ENCODE measurements around the gene PNMT. TPM values are rescaled to one million over a fixed set of nuclear protein-coding genes. Genes with fewer than 3 reads are reported as not detected.

PNMT gene
- total and polyA plus RNA-seq, 2 experiments from 2014 or later: 1.9 to 2.5 TPM

DNA sequence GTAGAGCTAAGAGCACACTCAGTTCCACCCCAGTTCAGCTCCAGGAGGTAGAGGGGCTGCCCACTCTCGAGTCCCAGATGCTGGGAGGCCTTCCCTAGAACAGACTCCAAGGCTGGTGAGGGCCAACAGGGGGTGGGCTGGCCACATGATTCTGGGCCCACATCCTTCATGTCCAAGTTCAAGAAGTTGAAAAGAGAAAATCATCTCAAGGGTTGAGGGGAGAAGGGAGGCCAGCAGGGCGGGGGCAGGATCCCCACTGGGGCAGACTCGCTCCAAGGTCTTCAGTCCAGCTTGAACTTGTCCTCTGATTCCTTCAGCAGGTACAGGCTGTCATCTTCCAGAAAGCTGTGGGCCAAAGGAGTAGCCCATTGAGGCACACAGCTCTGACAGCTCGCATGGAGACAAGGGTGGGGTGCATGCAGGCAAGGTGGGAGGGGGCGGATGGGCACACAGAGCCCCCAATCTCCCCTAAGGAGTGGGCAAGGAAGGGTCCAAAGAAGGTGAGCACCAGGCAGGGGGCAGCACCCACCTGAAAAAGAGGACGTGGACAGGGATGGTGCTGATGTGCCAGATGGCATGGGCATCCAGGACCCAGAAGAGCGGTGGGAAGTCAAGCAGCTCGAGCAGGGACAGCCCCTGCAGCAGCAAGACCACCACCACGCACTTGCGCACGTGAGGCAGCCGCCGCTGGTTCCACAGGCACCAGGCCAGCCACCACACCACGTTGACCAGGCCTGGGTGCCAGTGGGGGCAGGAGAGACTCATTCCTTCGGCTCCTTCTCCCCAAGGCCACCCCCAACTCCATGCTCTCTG lies 4.5 kb downstream of the PNMT start (continued):
- TF ChIP-seq, protein P1, sequence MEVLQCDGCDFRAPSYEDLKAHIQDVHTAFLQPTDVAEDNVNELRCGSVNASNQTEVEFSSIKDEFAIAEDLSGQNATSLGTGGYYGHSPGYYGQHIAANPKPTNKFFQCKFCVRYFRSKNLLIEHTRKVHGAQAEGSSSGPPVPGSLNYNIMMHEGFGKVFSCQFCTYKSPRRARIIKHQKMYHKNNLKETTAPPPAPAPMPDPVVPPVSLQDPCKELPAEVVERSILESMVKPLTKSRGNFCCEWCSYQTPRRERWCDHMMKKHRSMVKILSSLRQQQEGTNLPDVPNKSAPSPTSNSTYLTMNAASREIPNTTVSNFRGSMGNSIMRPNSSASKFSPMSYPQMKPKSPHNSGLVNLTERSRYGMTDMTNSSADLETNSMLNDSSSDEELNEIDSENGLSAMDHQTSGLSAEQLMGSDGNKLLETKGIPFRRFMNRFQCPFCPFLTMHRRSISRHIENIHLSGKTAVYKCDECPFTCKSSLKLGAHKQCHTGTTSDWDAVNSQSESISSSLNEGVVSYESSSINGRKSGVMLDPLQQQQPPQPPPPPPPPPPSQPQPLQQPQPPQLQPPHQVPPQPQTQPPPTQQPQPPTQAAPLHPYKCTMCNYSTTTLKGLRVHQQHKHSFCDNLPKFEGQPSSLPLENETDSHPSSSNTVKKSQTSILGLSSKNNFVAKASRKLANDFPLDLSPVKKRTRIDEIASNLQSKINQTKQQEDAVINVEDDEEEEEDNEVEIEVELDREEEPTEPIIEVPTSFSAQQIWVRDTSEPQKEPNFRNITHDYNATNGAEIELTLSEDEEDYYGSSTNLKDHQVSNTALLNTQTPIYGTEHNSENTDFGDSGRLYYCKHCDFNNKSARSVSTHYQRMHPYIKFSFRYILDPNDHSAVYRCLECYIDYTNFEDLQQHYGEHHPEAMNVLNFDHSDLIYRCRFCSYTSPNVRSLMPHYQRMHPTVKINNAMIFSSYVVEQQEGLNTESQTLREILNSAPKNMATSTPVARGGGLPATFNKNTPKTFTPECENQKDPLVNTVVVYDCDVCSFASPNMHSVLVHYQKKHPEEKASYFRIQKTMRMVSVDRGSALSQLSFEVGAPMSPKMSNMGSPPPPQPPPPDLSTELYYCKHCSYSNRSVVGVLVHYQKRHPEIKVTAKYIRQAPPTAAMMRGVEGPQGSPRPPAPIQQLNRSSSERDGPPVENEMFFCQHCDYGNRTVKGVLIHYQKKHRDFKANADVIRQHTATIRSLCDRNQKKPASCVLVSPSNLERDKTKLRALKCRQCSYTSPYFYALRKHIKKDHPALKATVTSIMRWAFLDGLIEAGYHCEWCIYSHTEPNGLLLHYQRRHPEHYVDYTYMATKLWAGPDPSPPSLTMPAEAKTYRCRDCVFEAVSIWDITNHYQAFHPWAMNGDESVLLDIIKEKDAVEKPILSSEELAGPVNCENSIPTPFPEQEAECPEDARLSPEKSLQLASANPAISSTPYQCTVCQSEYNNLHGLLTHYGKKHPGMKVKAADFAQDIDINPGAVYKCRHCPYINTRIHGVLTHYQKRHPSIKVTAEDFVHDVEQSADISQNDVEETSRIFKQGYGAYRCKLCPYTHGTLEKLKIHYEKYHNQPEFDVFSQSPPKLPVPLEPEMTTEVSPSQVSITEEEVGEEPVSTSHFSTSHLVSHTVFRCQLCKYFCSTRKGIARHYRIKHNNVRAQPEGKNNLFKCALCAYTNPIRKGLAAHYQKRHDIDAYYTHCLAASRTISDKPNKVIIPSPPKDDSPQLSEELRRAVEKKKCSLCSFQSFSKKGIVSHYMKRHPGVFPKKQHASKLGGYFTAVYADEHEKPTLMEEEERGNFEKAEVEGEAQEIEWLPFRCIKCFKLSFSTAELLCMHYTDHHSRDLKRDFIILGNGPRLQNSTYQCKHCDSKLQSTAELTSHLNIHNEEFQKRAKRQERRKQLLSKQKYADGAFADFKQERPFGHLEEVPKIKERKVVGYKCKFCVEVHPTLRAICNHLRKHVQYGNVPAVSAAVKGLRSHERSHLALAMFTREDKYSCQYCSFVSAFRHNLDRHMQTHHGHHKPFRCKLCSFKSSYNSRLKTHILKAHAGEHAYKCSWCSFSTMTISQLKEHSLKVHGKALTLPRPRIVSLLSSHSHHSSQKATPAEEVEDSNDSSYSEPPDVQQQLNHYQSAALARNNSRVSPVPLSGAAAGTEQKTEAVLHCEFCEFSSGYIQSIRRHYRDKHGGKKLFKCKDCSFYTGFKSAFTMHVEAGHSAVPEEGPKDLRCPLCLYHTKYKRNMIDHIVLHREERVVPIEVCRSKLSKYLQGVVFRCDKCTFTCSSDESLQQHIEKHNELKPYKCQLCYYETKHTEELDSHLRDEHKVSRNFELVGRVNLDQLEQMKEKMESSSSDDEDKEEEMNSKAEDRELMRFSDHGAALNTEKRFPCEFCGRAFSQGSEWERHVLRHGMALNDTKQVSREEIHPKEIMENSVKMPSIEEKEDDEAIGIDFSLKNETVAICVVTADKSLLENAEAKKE (CRISPR knock-in tag; IDR thresholded peaks at IDR 0.05): no peak
- no peak for TF ChIP-seq ZNF331 (CRISPR knock-in tag; IDR thresholded peaks at IDR 0.05; ENCODE audit: low read depth)
- TF ChIP-seq CREB1 (CRISPR knock-in tag; IDR thresholded peaks at IDR 0.05; ENCODE audit: low read depth): no peak

GRCh38 chr17:39673335-39674081 lies 5.3 kb downstream of the PNMT start:
- ATAC-seq (no peak), DNase-seq (ENCODE audit: low spot score) (no peak)
- H3K36me3 Mint-ChIP-seq (ENCODE audit: low read depth): peaks cover 4% of the 10 kb centered on the region; the same call in 1 of the 3 replicates
- Histone ChIP-seq H3K79me2 (replicated peaks; ENCODE audit: insufficient read depth) (no peaks in the 10 kb centered on the region), H2AFZ (no peak overlapping the region), H3K4me3 (no peak overlapping the region), H3K27me3 (ENCODE audit: insufficient read depth) (peaks cover 12% of the 10 kb centered on the region), H3K4me1 (ENCODE audit: insufficient read depth) (peaks cover 4% of the 10 kb centered on the region), H3K36me3 (ENCODE audit: insufficient read depth) (no peaks in the 10 kb centered on the region), H3K9me2 (ENCODE audit: insufficient read depth) (no peaks in the 10 kb centered on the region), H4K20me1 (replicated peaks; ENCODE audit: insufficient read depth) (no peaks in the 10 kb centered on the region), H3K27ac (ENCODE audit: low read depth) (no peak overlapping the region), H3K4me2 (no peak overlapping the region), H3F3A (replicated peaks; ENCODE audit: low read depth) (no peaks in the 10 kb centered on the region)
- no peaks in the 10 kb centered on the region for H3K9me3 Mint-ChIP-seq
- no peak overlapping the region for H3K4me3 Mint-ChIP-seq
- H3K27me3 Mint-ChIP-seq (ENCODE audit: insufficient read depth, low read depth, poor library complexity): peaks cover 37% of the 10 kb centered on the region
- peaks cover 31% of the 10 kb centered on the region for H3K4me1 Mint-ChIP-seq
- H3K27ac Mint-ChIP-seq: no peak overlapping the region
- TF ChIP-seq CREB1 (CRISPR knock-in tag; IDR thresholded peaks at IDR 0.05; ENCODE audit: low read depth) (no peak), EZH2 (IDR thresholded peaks at IDR 0.05; ENCODE audit: low read depth, unreplicated experiment) (no peak), JUNB (IDR thresholded peaks at IDR 0.05; ENCODE audit: unreplicated experiment) (no peak), POLR2AphosphoS5 (IDR thresholded peaks at IDR 0.05; ENCODE audit: low read depth) (no peak), ZNF114 (CRISPR knock-in tag; IDR thresholded peaks at IDR 0.05) (no peak), NANOG (IDR thresholded peaks at IDR 0.05; ENCODE audit: borderline replicate concordance) (no peak), REST (IDR thresholded peaks at IDR 0.05; ENCODE audit: unreplicated experiment) (no peak)
- TF ChIP-seq, protein P2, sequence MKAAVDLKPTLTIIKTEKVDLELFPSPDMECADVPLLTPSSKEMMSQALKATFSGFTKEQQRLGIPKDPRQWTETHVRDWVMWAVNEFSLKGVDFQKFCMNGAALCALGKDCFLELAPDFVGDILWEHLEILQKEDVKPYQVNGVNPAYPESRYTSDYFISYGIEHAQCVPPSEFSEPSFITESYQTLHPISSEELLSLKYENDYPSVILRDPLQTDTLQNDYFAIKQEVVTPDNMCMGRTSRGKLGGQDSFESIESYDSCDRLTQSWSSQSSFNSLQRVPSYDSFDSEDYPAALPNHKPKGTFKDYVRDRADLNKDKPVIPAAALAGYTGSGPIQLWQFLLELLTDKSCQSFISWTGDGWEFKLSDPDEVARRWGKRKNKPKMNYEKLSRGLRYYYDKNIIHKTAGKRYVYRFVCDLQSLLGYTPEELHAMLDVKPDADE (IDR thresholded peaks at IDR 0.05): no peak
